HepG2 (cell line): Measurements from ENCODE around the gene ARG2. TPM values are rescaled to one million over a fixed set of nuclear protein-coding genes. Genes with fewer than 3 reads are reported as not detected.

Experiments
- ATF5 ChIP-seq: sonication (generic); formaldehyde crosslinking; IDR thresholded peaks from 2 replicates; pipeline ENCODE4 v1.4.0; 2020; ENCODE audit warnings: mild to moderate bottlenecking, low read depth, missing genetic modification reagents
- CEBPZ ChIP-seq: IDR thresholded peaks from 2 replicates; pipeline ENCODE4 v1.6.1; 2012; ENCODE audit warnings: low read length, improper control_type of control experiment
- EP300 ChIP-seq, 3 experiments: sonication (generic) in 1 of 3; formaldehyde crosslinking in 1 of 3; IDR thresholded peaks; 2 replicates each; pipeline versions ENCODE4 v1.5.1 to v1.6.1; 2011 to 2020; ENCODE audit warnings: low read depth in 2 of 3, low read length in 2 of 3, borderline replicate concordance in 1 of 3, improper control_type of control experiment in 1 of 3, mild to moderate bottlenecking in 1 of 3, missing genetic modification reagents in 1 of 3, moderate library complexity in 1 of 3
- GATAD2A ChIP-seq: IDR thresholded peaks from 2 replicates; pipeline ENCODE4 v1.6.1; 2016
- GTF2F1 ChIP-seq: fragments of 150-350 bp; IDR thresholded peaks from 2 replicates; pipeline ENCODE4 v1.6.1; 2014; ENCODE audit warnings: low read length
- HIC2 ChIP-seq: sonication (generic); formaldehyde crosslinking; IDR thresholded peaks from 2 replicates; pipeline ENCODE4 v1.9.0; 2022; ENCODE audit warnings: low read depth, missing genetic modification reagents
- IRF1 ChIP-seq: sonication (generic); formaldehyde crosslinking; IDR thresholded peaks from 2 replicates; pipeline ENCODE4 v1.4.0; 2020; ENCODE audit warnings: low read depth, mild to moderate bottlenecking, missing genetic modification reagents
- IRF2 ChIP-seq: IDR thresholded peaks from 2 replicates; pipeline ENCODE4 v1.6.1; 2018; ENCODE audit warnings: missing genetic modification reagents, missing compliant biosample characterization
- JARID2 ChIP-seq: sonication (generic); formaldehyde crosslinking; IDR thresholded peaks from 2 replicates; pipeline ENCODE4 v1.8.1; 2023; ENCODE audit warnings: missing genetic modification reagents, inconsistent platforms; ENCODE audit not compliant: insufficient replicate concordance
- MTF2 ChIP-seq: sonication (generic); formaldehyde crosslinking; IDR thresholded peaks from 2 replicates; pipeline ENCODE4 v1.5.0; 2020; ENCODE audit warnings: missing genetic modification reagents, borderline replicate concordance
- PATZ1 ChIP-seq: sonication (generic); formaldehyde crosslinking; IDR thresholded peaks from 2 replicates; pipeline ENCODE4 v1.4.0; 2020; ENCODE audit warnings: missing genetic modification reagents
- POLR2A ChIP-seq, 2 experiments: IDR thresholded peaks; 2 replicates each; pipeline ENCODE4 v1.6.1; 2011; ENCODE audit warnings: low read depth in 2 of 2, low read length in 2 of 2, mild to moderate bottlenecking in 1 of 2, moderate library complexity in 1 of 2; ENCODE audit not compliant: insufficient read depth in 1 of 2
- SETDB1 ChIP-seq: sonication (generic); formaldehyde crosslinking; IDR thresholded peaks from 2 replicates; pipeline ENCODE4 v1.5.1; 2020; ENCODE audit warnings: missing genetic modification reagents, mild to moderate bottlenecking, borderline replicate concordance
- TBL1XR1 ChIP-seq: fragments of 150-350 bp; IDR thresholded peaks from 2 replicates; pipeline ENCODE4 v1.6.1; 2014; ENCODE audit warnings: borderline replicate concordance, low read length; ENCODE audit not compliant: partially characterized antibody
- TOPORS ChIP-seq: sonication (generic); formaldehyde crosslinking; IDR thresholded peaks from 2 replicates; pipeline ENCODE4 v1.8.0; 2023; ENCODE audit warnings: mild to moderate bottlenecking, missing genetic modification reagents
- TRIM24 ChIP-seq: sonication (generic); formaldehyde crosslinking; IDR thresholded peaks from 2 replicates; pipeline ENCODE4 v1.8.0; 2022; ENCODE audit warnings: mild to moderate bottlenecking, missing genetic modification reagents
- U2AF2 ChIP-seq: fragments of 200-400 bp; formaldehyde crosslinking; IDR thresholded peaks from 2 replicates; pipeline ENCODE4 v1.6.1; 2017; ENCODE audit warnings: low read depth, mild to moderate bottlenecking, low read length
- ZFX ChIP-seq: sonication (generic); formaldehyde crosslinking; IDR thresholded peaks from 2 replicates; pipeline ENCODE4 v1.4.0; 2020; ENCODE audit warnings: mild to moderate bottlenecking, low read depth, missing genetic modification reagents, moderate library complexity
- ZNF569 ChIP-seq: sonication (generic); formaldehyde crosslinking; IDR thresholded peaks from 2 replicates; pipeline ENCODE4 v1.5.0; 2020; ENCODE audit warnings: mild to moderate bottlenecking, missing genetic modification reagents, moderate library complexity, borderline replicate concordance
- ZNF615 ChIP-seq: sonication (generic); formaldehyde crosslinking; IDR thresholded peaks from 2 replicates; pipeline ENCODE4 v1.5.0; 2020; ENCODE audit warnings: mild to moderate bottlenecking, missing genetic modification reagents, borderline replicate concordance
- ZNF746 ChIP-seq: sonication (generic); formaldehyde crosslinking; IDR thresholded peaks from 2 replicates; pipeline ENCODE4 v1.8.0; 2022; ENCODE audit warnings: mild to moderate bottlenecking, missing genetic modification reagents
- polyA plus RNA-seq, 8 experiments: library from polyadenylated mRNA; depleted of rRNA in 3 of 8; stranded (reverse) in 7 of 8; unstranded in 1 of 8; fragments of >200 nt; fragmentation: Illumina TruSeq in 4 of 8; extraction: Trizol in 4 of 8; gene quantifications; 2 replicates each; pipeline versions ENCODE4 v1.2.1 to v1.2.3, GENCODE V29; 2011 to 2016; ENCODE audit warnings: low read depth in 4 of 8, missing spikeins in 1 of 8, mixed read lengths in 1 of 8; ENCODE audit not compliant: insufficient read depth in 1 of 8
- total RNA-seq, 5 experiments: library from RNA; depleted of rRNA; stranded (reverse); fragments of >200 nt; fragmentation: Illumina TruSeq; extraction: Trizol; gene quantifications; 2 replicates each; pipeline ENCODE4 v1.2.3, GENCODE V29; 2016; ENCODE audit warnings: low read depth in 1 of 5

ARG2 gene
- total and polyA plus RNA-seq, 2 of the 13 experiments (the other 11 are each of a cell fraction or from before 2014, with no cell fraction given): 37.5 to 73.6 TPM

- TF ChIP-seq JARID2 (CRISPR knock-in tag) (no peak), ZNF615 (0 out of 2 replicates have a peak, but pooled peaks have one; percentile 5), EP300 (IDR thresholded peaks at IDR 0.05; ENCODE audit: low read depth in 2 of 2, low read length in 2 of 2) (no peak), EP300 (CRISPR knock-in tag; IDR thresholded peaks at IDR 0.05; ENCODE audit: borderline replicate concordance) (no peak), CEBPZ (no peak), U2AF2 (no peak), GATAD2A (CRISPR knock-in tag) (no peak), ZFX (CRISPR knock-in tag) (peak; percentile 42), POLR2A (IDR thresholded peaks at IDR 0.05; ENCODE audit: insufficient read depth in 1 of 2, low read depth in 2 of 2, low read length in 2 of 2) (peak; percentile 97 to 98), GTF2F1 (no peak), PATZ1 (CRISPR knock-in tag) (peak; percentile 60; the same call in 1 of the 2 replicates), TRIM24 (CRISPR knock-in tag) (no peak), ZNF569 (CRISPR knock-in tag) (no peak), TOPORS (CRISPR knock-in tag) (no peak), MTF2 (CRISPR knock-in tag) (no peak), SETDB1 (CRISPR knock-in tag) (no peak), TBL1XR1 (peak; percentile 18), ZNF746 (0 out of 2 replicates have a peak, but pooled peaks have one; percentile 20), IRF1 (CRISPR knock-in tag) (no peak), IRF2 (CRISPR knock-in tag) (peak; percentile 81; the same call in 1 of the 2 replicates), ATF5 (CRISPR knock-in tag) (no peak), HIC2 (CRISPR knock-in tag) (no peak)
These were observed 75.8 kb downstream of the ARG2 start, which contains the start of gene RDH11 (continued) for GRCh38 chr14:67695394-67695949.
